Measurements from ENCODE around the gene ABCC6. TPM values are rescaled to one million over a fixed set of nuclear protein-coding genes. Genes with fewer than 3 reads are reported as not detected.
A peak's percentile ranks its signal among the peaks of the same experiment; 100 is the strongest.
"Not testable (repeated sequence)": the region's sequence is repeated elsewhere in the genome, so short reads cannot be mapped to it uniquely, and the experiment has no call there.

Gene ABCC6
- polyA plus RNA-seq, 1 donor from 2014 or later, result not detected

GRCh38 chr16:16243886-16244285 lies 20.6 kb upstream of the ABCC6 start:
- H3K36me3 Mint-ChIP-seq, H3K27ac Mint-ChIP-seq: not testable (repeated sequence)

GRCh38 chr16:16240667-16241066 lies 17.4 kb upstream of the ABCC6 start:
- H3K27me3 Mint-ChIP-seq, H3K4me1 Mint-ChIP-seq, H3K27ac Mint-ChIP-seq, H3K4me3 Mint-ChIP-seq, H3K36me3 Mint-ChIP-seq, H3K9me3 Mint-ChIP-seq: not testable (repeated sequence)

More at GRCh38 chr16:16243886-16244285, 20.6 kb upstream of the ABCC6 start:
- H3K4me1 Mint-ChIP-seq, H3K9me3 Mint-ChIP-seq, H3K27me3 Mint-ChIP-seq, H3K4me3 Mint-ChIP-seq: not testable (repeated sequence)

- H3K9me3 Mint-ChIP-seq, H3K27ac Mint-ChIP-seq, H3K36me3 Mint-ChIP-seq, H3K4me1 Mint-ChIP-seq, H3K4me3 Mint-ChIP-seq, H3K27me3 Mint-ChIP-seq: not testable (repeated sequence)
Measured at GRCh38 chr16:16237738-16238137, 14.4 kb upstream of the ABCC6 start.

- H3K36me3 Mint-ChIP-seq, H3K9me3 Mint-ChIP-seq, H3K27ac Mint-ChIP-seq, H3K4me1 Mint-ChIP-seq, H3K4me3 Mint-ChIP-seq, H3K27me3 Mint-ChIP-seq: not testable (repeated sequence)
Measured at GRCh38 chr16:16237071-16237470, 13.8 kb upstream of the ABCC6 start.

- H3K9me3 Mint-ChIP-seq, H3K4me1 Mint-ChIP-seq, H3K27me3 Mint-ChIP-seq, H3K36me3 Mint-ChIP-seq: not testable (repeated sequence)
- H3K4me3 Mint-ChIP-seq, result peak overlapping the region in 1 of 4 donors; percentile 97
- peak overlapping the region in 1 of 3 donors; percentile 91 for H3K27ac Mint-ChIP-seq
Measured at GRCh38 chr16:16232692-16233061, 9.4 kb upstream of the ABCC6 start.

- H3K27ac Mint-ChIP-seq, result not testable (repeated sequence)
Measured at GRCh38 chr16:16223662-16224241, 458 bp upstream of the ABCC6 start.

GRCh38 chr16:16221382-16221781 lies 1.9 kb downstream of the ABCC6 start:
- not testable (repeated sequence) for H3K36me3 Mint-ChIP-seq, H3K27me3 Mint-ChIP-seq, H3K4me1 Mint-ChIP-seq, H3K9me3 Mint-ChIP-seq, H3K4me3 Mint-ChIP-seq, H3K27ac Mint-ChIP-seq

More at GRCh38 chr16:16223662-16224241, 458 bp upstream of the ABCC6 start:
- H3K4me1 Mint-ChIP-seq, H3K36me3 Mint-ChIP-seq, H3K4me3 Mint-ChIP-seq, H3K27me3 Mint-ChIP-seq, H3K9me3 Mint-ChIP-seq: not testable (repeated sequence)

GRCh38 chr16:16220449-16220848 lies 2.8 kb downstream of the ABCC6 start:
- H3K9me3 Mint-ChIP-seq, H3K27me3 Mint-ChIP-seq, H3K4me1 Mint-ChIP-seq, H3K4me3 Mint-ChIP-seq, H3K27ac Mint-ChIP-seq, H3K36me3 Mint-ChIP-seq: not testable (repeated sequence)

- not testable (repeated sequence) for H3K27me3 Mint-ChIP-seq, H3K4me1 Mint-ChIP-seq, H3K27ac Mint-ChIP-seq, H3K4me3 Mint-ChIP-seq, H3K9me3 Mint-ChIP-seq, H3K36me3 Mint-ChIP-seq
Measured at GRCh38 chr16:16218787-16219186, 4.5 kb downstream of the ABCC6 start.

GRCh38 chr16:16218349-16218748 lies 4.9 kb downstream of the ABCC6 start:
- H3K9me3 Mint-ChIP-seq, H3K4me3 Mint-ChIP-seq, H3K27ac Mint-ChIP-seq, H3K27me3 Mint-ChIP-seq, H3K4me1 Mint-ChIP-seq, H3K36me3 Mint-ChIP-seq: not testable (repeated sequence)

- not testable (repeated sequence) for H3K27ac Mint-ChIP-seq, H3K9me3 Mint-ChIP-seq, H3K27me3 Mint-ChIP-seq, H3K36me3 Mint-ChIP-seq, H3K4me1 Mint-ChIP-seq, H3K4me3 Mint-ChIP-seq
Measured at GRCh38 chr16:16213863-16214293, 9.4 kb downstream of the ABCC6 start.

- H3K9me3 Mint-ChIP-seq, H3K4me1 Mint-ChIP-seq, H3K4me3 Mint-ChIP-seq, H3K27ac Mint-ChIP-seq, H3K27me3 Mint-ChIP-seq, H3K36me3 Mint-ChIP-seq: not testable (repeated sequence)
Measured at GRCh38 chr16:16211404-16211803, 11.9 kb downstream of the ABCC6 start.

- not testable (repeated sequence) for H3K27me3 Mint-ChIP-seq, H3K36me3 Mint-ChIP-seq, H3K9me3 Mint-ChIP-seq, H3K27ac Mint-ChIP-seq
- peak overlapping the region in 1 of 4 donors; percentile 33 for H3K4me3 Mint-ChIP-seq
- H3K4me1 Mint-ChIP-seq, result peaks cover 11 to 14% (median 13%) of the 10 kb centered on the region in 3 donors
Measured at GRCh38 chr16:16208461-16208860, 14.8 kb downstream of the ABCC6 start.

- H3K27me3 Mint-ChIP-seq, H3K36me3 Mint-ChIP-seq, H3K9me3 Mint-ChIP-seq: not testable (repeated sequence)
- peak overlapping the region in 1 of 3 donors; percentile 14 for H3K27ac Mint-ChIP-seq
- H3K4me1 Mint-ChIP-seq, result peaks cover 11 to 15% (median 13%) of the 10 kb centered on the region in 3 donors
- peak overlapping the region in 1 of 4 donors; percentile 33 for H3K4me3 Mint-ChIP-seq
Measured at GRCh38 chr16:16207787-16208334, 15.4 kb downstream of the ABCC6 start.

GRCh38 chr16:16207097-16207786 lies 16.1 kb downstream of the ABCC6 start:
- H3K36me3 Mint-ChIP-seq, H3K4me3 Mint-ChIP-seq, H3K9me3 Mint-ChIP-seq, H3K27me3 Mint-ChIP-seq: not testable (repeated sequence)
- peaks cover 11 to 18% (median 13%) of the 10 kb centered on the region in 3 donors for H3K4me1 Mint-ChIP-seq
- peak overlapping the region in 1 of 3 donors; percentile 14 for H3K27ac Mint-ChIP-seq

GRCh38 chr16:16205864-16206263 lies 17.4 kb downstream of the ABCC6 start:
- H3K9me3 Mint-ChIP-seq, H3K4me3 Mint-ChIP-seq, H3K36me3 Mint-ChIP-seq, H3K27me3 Mint-ChIP-seq: not testable (repeated sequence)
- Mint-ChIP-seq H3K4me1 (peaks cover 16 to 22% (median 20%) of the 10 kb centered on the region in 3 donors), H3K27ac (peak overlapping the region in 1 of 3 donors; percentile 32)

All from IgD-negative memory B cell (primary cell).